PFSK-1 (cell line): ENCODE data around the gene ADGRB3.

ENCODE experiments used
- FOXP2 ChIP-seq: optimal IDR thresholded peaks from 2 replicates; pipeline ENCODE3; 2011; ENCODE audit warnings: borderline replicate concordance, control low read depth, inconsistent platforms; ENCODE audit not compliant: insufficient read depth; ENCODE audit errors: extremely low read length, extremely low read depth
- POLR2AphosphoS5 ChIP-seq: IDR thresholded peaks from 2 replicates; pipeline ENCODE4 v1.6.1; 2012; ENCODE audit warnings: low read depth, mild to moderate bottlenecking, control low read depth, low read length, moderate library complexity
- REST ChIP-seq, 2 experiments: IDR thresholded peaks; 2 replicates each; pipeline versions ENCODE4 v1.6.1 to v1.8.0; 2011 to 2012; ENCODE audit warnings: low read depth in 2 of 2, low read length in 2 of 2, control low read depth in 1 of 2, inconsistent platforms in 1 of 2, mild to moderate bottlenecking in 1 of 2, moderate library complexity in 1 of 2; ENCODE audit not compliant: insufficient read depth in 1 of 2
- SIN3A ChIP-seq: IDR thresholded peaks from 2 replicates; pipeline ENCODE4 v1.6.1; 2012; ENCODE audit warnings: mild to moderate bottlenecking, low read length, moderate library complexity, borderline replicate concordance; ENCODE audit not compliant: insufficient read depth
- TAF1 ChIP-seq: IDR thresholded peaks from 2 replicates; pipeline ENCODE4 v1.6.1; 2012; ENCODE audit warnings: low read length, control low read depth, borderline replicate concordance; ENCODE audit not compliant: insufficient read depth

The ADGRB3 gene

GRCh38 chr6:68738039-68738438, 103.0 kb downstream of the ADGRB3 start:
- TF ChIP-seq TAF1 (no peak), REST (IDR thresholded peaks at IDR 0.05; ENCODE audit: insufficient read depth in 1 of 2, low read depth in 2 of 2, low read length in 2 of 2) (no peak), POLR2AphosphoS5 (no peak), FOXP2 (no peak), SIN3A (no peak)

- TF ChIP-seq REST (IDR thresholded peaks at IDR 0.05; ENCODE audit: insufficient read depth in 1 of 2, low read depth in 2 of 2, low read length in 2 of 2) (no peak), FOXP2 (no peak), POLR2AphosphoS5 (no peak), SIN3A (no peak), TAF1 (no peak)
These were observed 105.9 kb downstream of the ADGRB3 start for GRCh38 chr6:68740828-68741500.

- TF ChIP-seq REST (IDR thresholded peaks at IDR 0.05; ENCODE audit: insufficient read depth in 1 of 2, low read depth in 2 of 2, low read length in 2 of 2) (no peak), FOXP2 (no peak), SIN3A (no peak), POLR2AphosphoS5 (no peak), TAF1 (no peak)
These were observed 106.7 kb downstream of the ADGRB3 start for GRCh38 chr6:68741501-68742386.

- no peak for TF ChIP-seq FOXP2
- TF ChIP-seq SIN3A = no peak
- TF ChIP-seq TAF1 = no peak
- TF ChIP-seq REST (IDR thresholded peaks at IDR 0.05; ENCODE audit: insufficient read depth in 1 of 2, low read depth in 2 of 2, low read length in 2 of 2) = no peak
- TF ChIP-seq POLR2AphosphoS5 = no peak
These were observed 108.0 kb downstream of the ADGRB3 start for GRCh38 chr6:68743099-68743498.
